Activated CD4-positive, alpha-beta T cell treated with anti-CD3 and anti-CD28 coated beads for 4 hours (primary cell): ENCODE data around the gene C19orf85.
A peak's percentile ranks its signal among the peaks of the same experiment; 100 is the strongest.

Experiments
- DNase-seq, 2 donors: peaks; one replicate each; pipeline ENCODE4 v3.0.0-alpha.2; 2020

Gene C19orf85

GRCh38 chr19:55474269-55475265, 10.0 kb upstream of the C19orf85 start:
- DNase-seq = no peak

GRCh38 chr19:55473225-55474012, 8.9 kb upstream of the C19orf85 start:
- DNase-seq = no peak

- DNase-seq = no peak
Observed at GRCh38 chr19:55472463-55472862, 7.9 kb upstream of the C19orf85 start.

- no peak for DNase-seq
Observed at GRCh38 chr19:55471266-55471665, 6.7 kb upstream of the C19orf85 start.

- no peak for DNase-seq
Observed at GRCh38 chr19:55468054-55468393, 3.5 kb upstream of the C19orf85 start.

GRCh38 chr19:55467236-55468053, 2.9 kb upstream of the C19orf85 start:
- peak; percentile 60 to 62 for DNase-seq

- no peak for DNase-seq
Observed at GRCh38 chr19:55466241-55466614, 1.7 kb upstream of the C19orf85 start.

- no peak for DNase-seq
Observed at GRCh38 chr19:55465460-55466240, 1.1 kb upstream of the C19orf85 start.

- no peak for DNase-seq
Observed at GRCh38 chr19:55464039-55464661, 401 bp downstream of the C19orf85 start.

- no peak for DNase-seq
Observed at GRCh38 chr19:55463583-55464031, 944 bp downstream of the C19orf85 start.

- DNase-seq = no peak
Observed at GRCh38 chr19:55462722-55463121, 1.8 kb downstream of the C19orf85 start.

GRCh38 chr19:55461974-55462626, 2.5 kb downstream of the C19orf85 start:
- DNase-seq = no peak

- DNase-seq = peak; percentile 100
Observed at GRCh38 chr19:55461259-55461973, 3.1 kb downstream of the C19orf85 start, which contains the start of gene ISOC2. Gene ISOC2 (minus strand): TSS chr19:55461642. CDS start chr19:55456486, 5,156 bp downstream.

- DNase-seq = peak; percentile 32 to 34
Observed at GRCh38 chr19:55460670-55461258, 3.8 kb downstream of the C19orf85 start.

- DNase-seq = no peak
Observed at GRCh38 chr19:55459950-55460657, 4.4 kb downstream of the C19orf85 start.

GRCh38 chr19:55459551-55459949, 5.0 kb downstream of the C19orf85 start:
- no peak for DNase-seq

- no peak for DNase-seq
Observed at GRCh38 chr19:55457683-55458457, 6.7 kb downstream of the C19orf85 start.

- DNase-seq = no peak
Observed at GRCh38 chr19:55456347-55456746, 8.2 kb downstream of the C19orf85 start.
